GM11168 (cell line): ENCODE results near the gene RPL6.

Experiments used
- in situ Hi-C: fragments of 300-500 bp; cut with MboI; formaldehyde crosslinking; loops from one replicate; pipeline ENCODE4 v1.12.0; 2022; ENCODE audit warnings: low sequenced_read_pairs; ENCODE audit not compliant: unreplicated experiment

Gene RPL6

GRCh38 chr12:112381883-112382796, 27.3 kb downstream of the RPL6 start, which contains the start of gene HECTD4:
Gene HECTD4 (minus strand): TSS chr12:112382431. CDS start chr12:112382128, 303 bp downstream.
- in situ Hi-C loops = loop anchor here (5.0 kb wide), 1 partner anchor 80 kb away; no protein-coding TSS in a partner anchor

- in situ Hi-C loops = loop anchor here (5.0 kb wide), 1 partner anchor 79 kb away; no protein-coding TSS in a partner anchor
These were observed 28.0 kb downstream of the RPL6 start for GRCh38 chr12:112381406-112381882.

GRCh38 chr12:112380663-112381405, 28.6 kb downstream of the RPL6 start:
- in situ Hi-C loops = loop anchor here (5.0 kb wide), 1 partner anchor 79 kb away; no protein-coding TSS in a partner anchor

GRCh38 chr12:112375105-112375504, 34.3 kb downstream of the RPL6 start:
- in situ Hi-C loops = no loop called here

- in situ Hi-C loops = no loop called here
These were observed 35.2 kb downstream of the RPL6 start for GRCh38 chr12:112374166-112374740.

GRCh38 chr12:112370868-112371510, 38.4 kb downstream of the RPL6 start:
- in situ Hi-C loops = no loop called here

- in situ Hi-C loops = no loop called here
These were observed 39.2 kb downstream of the RPL6 start for GRCh38 chr12:112370199-112370598.

- in situ Hi-C loops = no loop called here
These were observed 40.5 kb downstream of the RPL6 start for GRCh38 chr12:112368856-112369255.

- in situ Hi-C loops = no loop called here
These were observed 41.4 kb downstream of the RPL6 start for GRCh38 chr12:112367965-112368364.

- in situ Hi-C loops = no loop called here
These were observed 47.1 kb downstream of the RPL6 start for GRCh38 chr12:112362310-112362709.

GRCh38 chr12:112361271-112361670, 48.1 kb downstream of the RPL6 start:
- in situ Hi-C loops = no loop called here

- in situ Hi-C loops = no loop called here
These were observed 50.1 kb downstream of the RPL6 start for GRCh38 chr12:112359290-112359689.

- in situ Hi-C loops = no loop called here
These were observed 52.2 kb downstream of the RPL6 start for GRCh38 chr12:112357214-112357613.
